Neutrophil (primary cell): Measurements from ENCODE around the gene BIK.

ENCODE experiments used
- H3K27ac ChIP-seq: fragments of 200-600 bp; sonication (generic); 2 replicates; pipeline ENCODE4 v1.5.1; 2016; ENCODE audit warnings: mild to moderate bottlenecking, moderate library complexity
- H3K27me3 ChIP-seq: fragments of 200-600 bp; sonication (generic); 2 replicates; pipeline ENCODE4 v1.6.0; 2016; ENCODE audit warnings: mild to moderate bottlenecking
- H3K36me3 ChIP-seq: fragments of 200-600 bp; sonication (generic); 2 replicates; pipeline ENCODE4 v1.5.1; 2017
- H3K4me1 ChIP-seq, 2 experiments: fragments of 200-600 bp in 1 of 2; sonication (generic) in 1 of 2; 1 replicate in 1 of 2; 2 replicates in 1 of 2; pipeline versions ENCODE4 v1.5.1 to v1.6.1; 2013 to 2016; ENCODE audit warnings: low read depth in 1 of 2, low read length in 1 of 2, mild to moderate bottlenecking in 1 of 2, moderate library complexity in 1 of 2; ENCODE audit not compliant: control insufficient read depth in 1 of 2, insufficient read depth in 1 of 2
- H3K4me3 ChIP-seq, 2 experiments: fragments of 200-600 bp in 1 of 2; sonication (generic) in 1 of 2; 1 replicate in 1 of 2; 2 replicates in 1 of 2; pipeline ENCODE4 v1.5.1; 2013 to 2016; ENCODE audit warnings: low read depth in 1 of 2, low read length in 1 of 2, mild to moderate bottlenecking in 1 of 2, moderate library complexity in 1 of 2
- H3K9me3 ChIP-seq: fragments of 200-600 bp; sonication (generic); 2 replicates; pipeline ENCODE4 v1.5.1; 2016
- TF ChIP-seq, protein P1 (sequence below): fragments of 200-600 bp; sonication (generic); IDR thresholded peaks from 2 replicates; pipeline ENCODE4 v1.5.1; 2016; ENCODE audit warnings: antibody characterized with exemption

BIK gene

GRCh38 chr22:43079742-43080141, 30.8 kb upstream of the BIK start:
- TF ChIP-seq, protein P1, sequence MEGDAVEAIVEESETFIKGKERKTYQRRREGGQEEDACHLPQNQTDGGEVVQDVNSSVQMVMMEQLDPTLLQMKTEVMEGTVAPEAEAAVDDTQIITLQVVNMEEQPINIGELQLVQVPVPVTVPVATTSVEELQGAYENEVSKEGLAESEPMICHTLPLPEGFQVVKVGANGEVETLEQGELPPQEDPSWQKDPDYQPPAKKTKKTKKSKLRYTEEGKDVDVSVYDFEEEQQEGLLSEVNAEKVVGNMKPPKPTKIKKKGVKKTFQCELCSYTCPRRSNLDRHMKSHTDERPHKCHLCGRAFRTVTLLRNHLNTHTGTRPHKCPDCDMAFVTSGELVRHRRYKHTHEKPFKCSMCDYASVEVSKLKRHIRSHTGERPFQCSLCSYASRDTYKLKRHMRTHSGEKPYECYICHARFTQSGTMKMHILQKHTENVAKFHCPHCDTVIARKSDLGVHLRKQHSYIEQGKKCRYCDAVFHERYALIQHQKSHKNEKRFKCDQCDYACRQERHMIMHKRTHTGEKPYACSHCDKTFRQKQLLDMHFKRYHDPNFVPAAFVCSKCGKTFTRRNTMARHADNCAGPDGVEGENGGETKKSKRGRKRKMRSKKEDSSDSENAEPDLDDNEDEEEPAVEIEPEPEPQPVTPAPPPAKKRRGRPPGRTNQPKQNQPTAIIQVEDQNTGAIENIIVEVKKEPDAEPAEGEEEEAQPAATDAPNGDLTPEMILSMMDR, result no peak
- no peaks in the 10 kb centered on the region for H3K4me1 ChIP-seq

DNA sequence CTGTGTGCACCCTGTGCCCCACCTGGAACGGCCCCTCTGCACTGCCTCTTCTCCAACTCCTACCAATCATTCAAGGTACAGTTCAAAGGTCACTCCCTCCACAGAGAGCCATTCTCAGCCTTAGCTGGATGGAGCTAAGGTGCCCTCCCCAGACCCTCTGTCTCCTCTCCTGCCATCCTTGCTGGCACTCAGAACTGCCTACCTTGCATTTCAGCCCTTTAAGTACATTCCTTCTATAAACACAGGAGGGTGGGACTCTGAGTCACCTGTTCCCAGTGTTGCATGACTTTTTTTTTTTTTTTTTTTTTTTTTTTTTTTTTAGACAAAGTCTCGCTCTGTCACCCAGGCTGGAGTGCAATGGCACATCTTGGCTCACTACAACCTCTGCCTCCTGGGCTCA, 29.9 kb upstream of the BIK start:
- TF ChIP-seq, protein P1, result no peak
- Histone ChIP-seq H3K36me3 (no peaks in the 10 kb centered on the region), H3K4me1 (no peaks in the 10 kb centered on the region), H3K27ac (no peak overlapping the region), H3K4me3 (no peak overlapping the region), H3K27me3 (no peaks in the 10 kb centered on the region), H3K9me3 (no peaks in the 10 kb centered on the region)

More at GRCh38 chr22:43079742-43080141, 30.8 kb upstream of the BIK start:
- Histone ChIP-seq H3K36me3 (no peaks in the 10 kb centered on the region), H3K27me3 (no peaks in the 10 kb centered on the region), H3K27ac (no peak overlapping the region), H3K4me3 (no peak overlapping the region), H3K9me3 (no peaks in the 10 kb centered on the region)

GRCh38 chr22:43081968-43082367, 28.6 kb upstream of the BIK start:
- Histone ChIP-seq H3K27me3 (no peaks in the 10 kb centered on the region), H3K27ac (no peak overlapping the region), H3K36me3 (no peaks in the 10 kb centered on the region), H3K9me3 (no peaks in the 10 kb centered on the region), H3K4me1 (no peaks in the 10 kb centered on the region), H3K4me3 (no peak overlapping the region)
- TF ChIP-seq, protein P1, result no peak

DNA sequence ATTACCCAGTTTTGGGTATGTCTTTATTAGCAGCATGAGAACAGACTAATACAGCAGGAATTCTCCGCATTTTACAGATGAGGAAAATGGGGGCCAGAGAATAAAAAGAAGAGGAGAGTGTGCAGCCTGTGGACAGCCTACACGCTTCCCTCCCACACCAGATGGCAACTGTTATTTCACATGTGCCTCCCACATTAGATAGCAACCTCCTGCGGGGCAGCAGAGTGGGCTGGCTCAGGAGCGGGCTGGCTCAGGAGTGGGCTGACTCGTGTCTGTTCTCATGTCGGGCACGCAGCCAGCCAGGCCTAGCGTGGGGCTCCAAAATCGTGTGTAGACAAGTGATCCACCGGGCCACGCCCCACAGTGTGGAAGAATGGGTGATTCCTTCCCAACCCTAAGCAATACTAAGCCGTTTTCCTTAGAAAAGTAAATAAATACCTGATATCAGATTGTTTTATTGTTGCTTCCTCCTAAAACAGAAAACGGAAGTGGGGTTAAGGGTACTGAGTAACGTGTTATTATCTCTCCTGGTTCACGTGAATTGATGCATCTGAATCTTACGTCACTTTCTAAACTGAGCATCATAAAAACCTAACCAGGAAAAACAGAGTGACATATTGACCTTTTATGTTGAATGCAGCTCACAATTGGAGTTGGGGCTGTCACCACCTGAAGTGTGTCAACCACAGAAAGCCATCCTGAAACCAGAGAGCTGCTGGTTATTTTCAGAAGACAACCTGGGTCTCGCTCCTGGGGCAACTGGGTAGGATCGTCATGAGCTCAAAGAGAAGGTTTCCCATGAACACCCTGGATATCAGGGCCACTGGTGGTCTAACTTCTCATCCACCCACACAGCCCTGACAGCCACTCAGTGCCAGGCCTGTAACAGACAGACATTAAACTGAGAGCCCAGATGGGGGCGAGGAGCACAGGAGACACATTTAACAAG, 24.6 kb upstream of the BIK start:
- no peak overlapping the region for H3K27ac ChIP-seq
- no peaks in the 10 kb centered on the region for H3K9me3 ChIP-seq
- H3K27me3 ChIP-seq, result no peaks in the 10 kb centered on the region
- TF ChIP-seq, protein P1, result no peak
- H3K4me1 ChIP-seq, result peaks cover 10 to 13% of the 10 kb centered on the region in 2 experiments
- H3K4me3 ChIP-seq, result no peak overlapping the region
- no peaks in the 10 kb centered on the region for H3K36me3 ChIP-seq

GRCh38 chr22:43088627-43088983, 21.9 kb upstream of the BIK start:
- H3K27me3 ChIP-seq, result no peaks in the 10 kb centered on the region
- TF ChIP-seq, protein P1, result no peak
- no peaks in the 10 kb centered on the region for H3K9me3 ChIP-seq
- peaks cover 18 to 21% of the 10 kb centered on the region in 2 experiments for H3K4me1 ChIP-seq
- H3K27ac ChIP-seq, result peak overlapping the region; percentile 73
- H3K36me3 ChIP-seq, result no peaks in the 10 kb centered on the region
- peak overlapping the region; percentile 82 to 89 for H3K4me3 ChIP-seq
